K562 (cell line): ENCODE measurements around the gene ULBP1. TPM values are rescaled to one million over a fixed set of nuclear protein-coding genes. Genes with fewer than 3 reads are reported as not detected.
A peak's percentile ranks its signal among the peaks of the same experiment; 100 is the strongest.

ENCODE experiments used
- CC2D1A ChIP-seq: fragments of 450-650 bp; IDR thresholded peaks from 2 replicates; pipeline ENCODE4 v1.6.1; 2017; ENCODE audit warnings: mild to moderate bottlenecking
- E2F4 ChIP-seq: sonication (generic); formaldehyde crosslinking; IDR thresholded peaks from 2 replicates; pipeline ENCODE4 v1.8.0; 2022; ENCODE audit warnings: mild to moderate bottlenecking, low read depth, missing genetic modification reagents
- ERF ChIP-seq: fragments of 450-650 bp; formaldehyde crosslinking; IDR thresholded peaks from 2 replicates; pipeline ENCODE4 v1.4.0; 2020; ENCODE audit warnings: mild to moderate bottlenecking, mixed read lengths
- HDAC8 ChIP-seq: fragments of 450-650 bp; IDR thresholded peaks from 2 replicates; pipeline ENCODE4 v1.6.1; 2016; ENCODE audit warnings: mild to moderate bottlenecking, missing genetic modification characterization, moderate library complexity, missing compliant biosample characterization
- HMGN3 ChIP-seq: IDR thresholded peaks from 2 replicates; pipeline ENCODE4 v1.6.1; 2011; ENCODE audit warnings: borderline replicate concordance, low read depth, mild to moderate bottlenecking, mixed read lengths, low read length; ENCODE audit not compliant: insufficient read length; ENCODE audit errors: extremely low read depth
- HNRNPLL ChIP-seq: fragments of 200-400 bp; formaldehyde crosslinking; IDR thresholded peaks from 2 replicates; pipeline ENCODE4 v1.6.1; 2017; ENCODE audit warnings: low read length, low read depth, mild to moderate bottlenecking; ENCODE audit not compliant: poor library complexity, severe bottlenecking
- LCOR ChIP-seq: sonication (generic); formaldehyde crosslinking; IDR thresholded peaks from 2 replicates; pipeline ENCODE4 v1.8.0; 2022; ENCODE audit warnings: mild to moderate bottlenecking, missing genetic modification reagents
- NR2C2 ChIP-seq, 2 experiments: fragments of 200-800 bp in 1 of 2; sonication (Bioruptor generic) in 1 of 2; sonication (generic) in 1 of 2; formaldehyde crosslinking in 1 of 2; IDR thresholded peaks; 2 replicates each; pipeline versions ENCODE4 v1.6.1 to v1.8.0; 2016 to 2022; ENCODE audit warnings: mild to moderate bottlenecking in 1 of 2, missing compliant biosample characterization in 1 of 2, missing genetic modification characterization in 1 of 2, missing genetic modification reagents in 1 of 2
- SRF ChIP-seq, 2 experiments: fragments of 250-450, 450-650 bp in 1 of 2; sonication (Bioruptor Pico) in 1 of 2; sonication (generic) in 1 of 2; formaldehyde crosslinking; IDR thresholded peaks; 2 replicates each; pipeline versions ENCODE4 v1.5.0 to v1.5.1; 2020 to 2022; ENCODE audit warnings: mild to moderate bottlenecking in 1 of 2, missing genetic modification reagents in 1 of 2
- WHSC1 ChIP-seq: IDR thresholded peaks from one replicate; pipeline ENCODE4 v1.6.1; 2012; ENCODE audit warnings: low read length, control low read depth, inconsistent platforms
- ZBTB40 ChIP-seq, 2 experiments: fragments of 450-650 bp in 1 of 2; sonication (generic) in 1 of 2; formaldehyde crosslinking in 1 of 2; IDR thresholded peaks; 2 replicates each; pipeline versions ENCODE4 v1.7.1 to v1.9.0; 2016 to 2022; ENCODE audit warnings: inconsistent platforms in 1 of 2, mild to moderate bottlenecking in 1 of 2, missing genetic modification reagents in 1 of 2
- ZNF444 ChIP-seq: fragments of 250-450 bp; sonication (Bioruptor Pico); IDR thresholded peaks from 2 replicates; pipeline ENCODE4 v1.4.0; 2020; ENCODE audit warnings: mild to moderate bottlenecking, moderate library complexity
- polyA plus RNA-seq, 8 experiments: library from polyadenylated mRNA; depleted of rRNA in 4 of 8; stranded (reverse) in 5 of 8; unstranded in 3 of 8; fragments of >200 nt; fragmentation: Nextera tagmentation in 2 of 8; fragmentation: Illumina TruSeq in 1 of 8; extraction: Ambion mirVana in 2 of 8; extraction: Trizol in 1 of 8; gene quantifications; 2 replicates each; pipeline versions ENCODE4 v1.2.1 to v1.2.3, GENCODE V29; 2011 to 2014; ENCODE audit warnings: inconsistent platforms in 1 of 8, missing spikeins in 1 of 8
- total RNA-seq, 7 experiments: library from RNA; depleted of rRNA in 6 of 7; stranded (reverse); fragments of >200 nt in 6 of 7; fragmentation: Illumina TruSeq in 2 of 7; extraction: Trizol in 2 of 7; gene quantifications; 2 replicates each; pipeline versions ENCODE4 v1.2.1 to v1.2.3, GENCODE V29; 2011 to 2021; ENCODE audit warnings: low replicate concordance in 1 of 7
- TF ChIP-seq, protein P1 (sequence below): fragments of 200-800 bp; sonication (Bioruptor generic); IDR thresholded peaks from 2 replicates; pipeline ENCODE4 v1.6.1; 2017; ENCODE audit warnings: missing genetic modification characterization, missing compliant biosample characterization

The ULBP1 gene
- total and polyA plus RNA-seq, 9 of the 15 experiments (the other 6 are each of a cell fraction or from before 2014, with no cell fraction given), result 0.33 to 6.0 (median 2.5) TPM

GRCh38 chr6:150004783-150005717, 41.3 kb downstream of the ULBP1 start (continued):
- TF ChIP-seq E2F4 (CRISPR knock-in tag), result 0 out of 2 replicates have a peak, but pooled peaks have one; percentile 42
- 0 out of 2 replicates have a peak, but pooled peaks have one; percentile 63 for TF ChIP-seq ZNF444 (CRISPR knock-in tag)
- TF ChIP-seq LCOR (CRISPR knock-in tag), result peak; percentile 70; the same call in 1 of the 2 replicates
- TF ChIP-seq NR2C2 (CRISPR knock-in tag; IDR thresholded peaks at IDR 0.05), result no peak
- TF ChIP-seq NR2C2 (tag; IDR thresholded peaks at IDR 0.05), result peak; percentile 79
- TF ChIP-seq HMGN3, result peak; percentile 91
- TF ChIP-seq ERF (CRISPR knock-in tag), result 0 out of 2 replicates have a peak, but pooled peaks have one; percentile 54
- no peak for TF ChIP-seq WHSC1
- TF ChIP-seq SRF (CRISPR knock-in tag; IDR thresholded peaks at IDR 0.05), result peak; percentile 98 to 100
- 0 out of 2 replicates have a peak, but pooled peaks have one; percentile 32 for TF ChIP-seq CC2D1A
- peak; percentile 68 for TF ChIP-seq ZBTB40 (IDR thresholded peaks at IDR 0.05)
- no peak for TF ChIP-seq ZBTB40 (CRISPR knock-in tag; IDR thresholded peaks at IDR 0.05)
- peak; percentile 95 for TF ChIP-seq HNRNPLL
- no peak for TF ChIP-seq HDAC8
- TF ChIP-seq, protein P1, sequence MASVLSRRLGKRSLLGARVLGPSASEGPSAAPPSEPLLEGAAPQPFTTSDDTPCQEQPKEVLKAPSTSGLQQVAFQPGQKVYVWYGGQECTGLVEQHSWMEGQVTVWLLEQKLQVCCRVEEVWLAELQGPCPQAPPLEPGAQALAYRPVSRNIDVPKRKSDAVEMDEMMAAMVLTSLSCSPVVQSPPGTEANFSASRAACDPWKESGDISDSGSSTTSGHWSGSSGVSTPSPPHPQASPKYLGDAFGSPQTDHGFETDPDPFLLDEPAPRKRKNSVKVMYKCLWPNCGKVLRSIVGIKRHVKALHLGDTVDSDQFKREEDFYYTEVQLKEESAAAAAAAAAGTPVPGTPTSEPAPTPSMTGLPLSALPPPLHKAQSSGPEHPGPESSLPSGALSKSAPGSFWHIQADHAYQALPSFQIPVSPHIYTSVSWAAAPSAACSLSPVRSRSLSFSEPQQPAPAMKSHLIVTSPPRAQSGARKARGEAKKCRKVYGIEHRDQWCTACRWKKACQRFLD (CRISPR knock-in tag), result no peak
